CD4-positive, alpha-beta T cell treated with Interleukin-17A for 4 hours (primary cell): ENCODE results near the gene PRKG1.
"Not testable (repeated sequence)": the region's sequence is repeated elsewhere in the genome, so short reads cannot be mapped to it uniquely, and the experiment has no call there.

Experiments used
- DNase-seq: peaks from one replicate; pipeline ENCODE4 v3.0.0-alpha.2; 2020; ENCODE audit warnings: mixed read lengths

Gene PRKG1

GRCh38 chr10:51119441-51119840 lies 45.2 kb downstream of the PRKG1 start:
- DNase-seq, result no peak

- DNase-seq, result no peak
Measured at GRCh38 chr10:51121861-51122260, 47.6 kb downstream of the PRKG1 start.

GRCh38 chr10:51124852-51125251 lies 50.6 kb downstream of the PRKG1 start:
- no peak for DNase-seq

- no peak for DNase-seq
Measured at GRCh38 chr10:51125518-51125917, 51.2 kb downstream of the PRKG1 start.

GRCh38 chr10:51129946-51130544 lies 55.8 kb downstream of the PRKG1 start:
- no peak for DNase-seq

GRCh38 chr10:51137756-51138529 lies 63.7 kb downstream of the PRKG1 start:
- no peak for DNase-seq

- DNase-seq, result no peak
Measured at GRCh38 chr10:51139176-51139575, 64.9 kb downstream of the PRKG1 start.

- DNase-seq, result no peak
Measured at GRCh38 chr10:51141010-51141409, 66.7 kb downstream of the PRKG1 start.

GRCh38 chr10:51144161-51144781 lies 70.0 kb downstream of the PRKG1 start:
- no peak for DNase-seq

GRCh38 chr10:51145375-51145774 lies 71.1 kb downstream of the PRKG1 start:
- no peak for DNase-seq

GRCh38 chr10:51147644-51148399 lies 73.5 kb downstream of the PRKG1 start:
- DNase-seq, result no peak

GRCh38 chr10:51156926-51157325 lies 82.6 kb downstream of the PRKG1 start:
- DNase-seq, result no peak

GRCh38 chr10:51158832-51159231 lies 84.5 kb downstream of the PRKG1 start:
- no peak for DNase-seq

- DNase-seq, result no peak
Measured at GRCh38 chr10:51159841-51160240, 85.6 kb downstream of the PRKG1 start.

GRCh38 chr10:51162002-51162401 lies 87.7 kb downstream of the PRKG1 start:
- no peak for DNase-seq

GRCh38 chr10:51163380-51164049 lies 89.2 kb downstream of the PRKG1 start:
- DNase-seq, result not testable (repeated sequence)

- DNase-seq, result no peak
Measured at GRCh38 chr10:51168086-51168815, 94.0 kb downstream of the PRKG1 start.

GRCh38 chr10:51169111-51169510 lies 94.8 kb downstream of the PRKG1 start:
- DNase-seq, result no peak

- no peak for DNase-seq
Measured at GRCh38 chr10:51170518-51171245, 96.4 kb downstream of the PRKG1 start.

GRCh38 chr10:51171946-51172345 lies 97.7 kb downstream of the PRKG1 start:
- no peak for DNase-seq

GRCh38 chr10:51176976-51177695 lies 102.8 kb downstream of the PRKG1 start:
- no peak for DNase-seq
